Measurements from ENCODE around the gene OR2J2.

GRCh38 chr6:29153083-29153482, 17.6 kb upstream of the OR2J2 start:
- TF ChIP-seq, protein P1, sequence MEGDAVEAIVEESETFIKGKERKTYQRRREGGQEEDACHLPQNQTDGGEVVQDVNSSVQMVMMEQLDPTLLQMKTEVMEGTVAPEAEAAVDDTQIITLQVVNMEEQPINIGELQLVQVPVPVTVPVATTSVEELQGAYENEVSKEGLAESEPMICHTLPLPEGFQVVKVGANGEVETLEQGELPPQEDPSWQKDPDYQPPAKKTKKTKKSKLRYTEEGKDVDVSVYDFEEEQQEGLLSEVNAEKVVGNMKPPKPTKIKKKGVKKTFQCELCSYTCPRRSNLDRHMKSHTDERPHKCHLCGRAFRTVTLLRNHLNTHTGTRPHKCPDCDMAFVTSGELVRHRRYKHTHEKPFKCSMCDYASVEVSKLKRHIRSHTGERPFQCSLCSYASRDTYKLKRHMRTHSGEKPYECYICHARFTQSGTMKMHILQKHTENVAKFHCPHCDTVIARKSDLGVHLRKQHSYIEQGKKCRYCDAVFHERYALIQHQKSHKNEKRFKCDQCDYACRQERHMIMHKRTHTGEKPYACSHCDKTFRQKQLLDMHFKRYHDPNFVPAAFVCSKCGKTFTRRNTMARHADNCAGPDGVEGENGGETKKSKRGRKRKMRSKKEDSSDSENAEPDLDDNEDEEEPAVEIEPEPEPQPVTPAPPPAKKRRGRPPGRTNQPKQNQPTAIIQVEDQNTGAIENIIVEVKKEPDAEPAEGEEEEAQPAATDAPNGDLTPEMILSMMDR (IDR thresholded peaks at IDR 0.05) = no peak
- no peak for TF ChIP-seq POLR2A (IDR thresholded peaks at IDR 0.05)

All from thyroid gland (tissue), 4 donors.